HepG2 (cell line): Measurements from ENCODE around the gene MAPK8IP1. TPM values are rescaled to one million over a fixed set of nuclear protein-coding genes. Genes with fewer than 3 reads are reported as not detected.

ENCODE experiments used
- ATAC-seq: fragments of 200-7000 bp; cut with Tn5 transposase; 3 replicates; pipeline ENCODE4 v1.9.1; 2020; ENCODE audit warnings: mild to moderate bottlenecking, moderate library complexity
- BruUV-seq: library from RNA; stranded (reverse); fragments of 400-500 nt; replicated peaks from 2 replicates; lab custom pipeline; 2021; lab: Mats Ljungman, UMichigan
- CTCF ChIA-PET: fragments of 300-600 bp; formaldehyde crosslinking; extraction: SDS; loops from one replicate; lab custom pipeline; 2021; ENCODE audit warnings: low total read pairs, inconsistent platforms, low intra/inter-chr PET ratio; lab: Yijun Ruan, JAX
- POLR2A ChIA-PET: fragments of 350-600 bp; sonication (Branson Sonifier 250); formaldehyde crosslinking; loops from one replicate; lab custom pipeline; 2020; ENCODE audit warnings: antibody characterized with exemption, inconsistent platforms; lab: Yijun Ruan, JAX
- DNase-seq: peaks from one replicate; pipeline ENCODE4 v3.0.0-alpha.2; 2015; ENCODE audit warnings: low spot score
- FAIRE-seq: peaks from 3 replicates; lab custom pipeline; 2011; peaks lifted over from hg19 to GRCh38; lab: Jason Lieb, UNC
- H2AFZ ChIP-seq: one replicate; pipeline ENCODE4 v1.6.1; 2011; ENCODE audit warnings: low read length, inconsistent platforms
- H3K27ac ChIP-seq: fragments of 300-600 bp; 3 replicates; pipeline ENCODE4 v1.8.0; 2011; ENCODE audit warnings: mixed run types, mild to moderate bottlenecking, mixed read lengths, low read length, inconsistent platforms; ENCODE audit not compliant: insufficient read depth; ENCODE audit errors: extremely low read length
- H3K27me3 ChIP-seq, 2 experiments: fragments of 200-600 bp in 1 of 2; 2 replicates in 1 of 2; 3 replicates in 1 of 2; pipeline versions ENCODE4 v1.6.0 to v1.8.0; 2011; ENCODE audit warnings: low read length in 2 of 2, mild to moderate bottlenecking in 2 of 2, moderate library complexity in 2 of 2, inconsistent platforms in 1 of 2; ENCODE audit not compliant: insufficient read depth in 2 of 2, control insufficient read depth in 1 of 2
- H3K36me3 ChIP-seq, 2 experiments: fragments of 200-600 bp in 1 of 2; replicated peaks in 1 of 2; 2 replicates in 1 of 2; 3 replicates in 1 of 2; pipeline versions ENCODE4 v1.5.1 to v1.8.0; 2011; ENCODE audit warnings: low read length in 2 of 2, inconsistent platforms in 1 of 2; ENCODE audit not compliant: insufficient read depth in 2 of 2, control insufficient read depth in 1 of 2
- H3K4me1 ChIP-seq: 2 replicates; pipeline ENCODE4 v1.5.1; 2012; ENCODE audit warnings: low read length, inconsistent platforms; ENCODE audit not compliant: insufficient read depth
- H3K4me2 ChIP-seq: 2 replicates; pipeline ENCODE4 v1.6.0; 2011; ENCODE audit warnings: low read depth, low read length, inconsistent platforms
- H3K4me3 ChIP-seq, 3 experiments: fragments of 200-600 bp in 1 of 3; sonication (generic), shearing (Covaris generic) in 1 of 3; replicated peaks in 1 of 3; 2 replicates each; pipeline ENCODE4 v1.5.1; 2011 to 2016; ENCODE audit warnings: low read length in 3 of 3, inconsistent platforms in 2 of 3, low read depth in 2 of 3, mild to moderate bottlenecking in 2 of 3, control low read depth in 1 of 3, mixed read lengths in 1 of 3; ENCODE audit not compliant: insufficient read depth in 1 of 3
- H3K79me2 ChIP-seq: one replicate; pipeline ENCODE4 v1.6.1; 2011; ENCODE audit warnings: low read length, inconsistent platforms; ENCODE audit not compliant: insufficient read depth
- H3K9ac ChIP-seq: 2 replicates; pipeline ENCODE4 v1.6.0; 2011; ENCODE audit warnings: mild to moderate bottlenecking, low read depth, low read length, inconsistent platforms; ENCODE audit not compliant: insufficient read depth
- H3K9me3 ChIP-seq: 2 replicates; pipeline ENCODE4 v1.5.1; 2012; ENCODE audit warnings: mild to moderate bottlenecking, low read length
- H4K20me1 ChIP-seq: 2 replicates; pipeline ENCODE4 v1.6.0; 2011; ENCODE audit warnings: inconsistent platforms, mild to moderate bottlenecking, low read length, moderate library complexity; ENCODE audit not compliant: insufficient read depth
- BCLAF1 ChIP-seq: fragments of 450-650 bp; IDR thresholded peaks from 2 replicates; pipeline ENCODE4 v1.6.1; 2017; ENCODE audit warnings: mild to moderate bottlenecking
- ETV6 ChIP-seq: sonication (generic); formaldehyde crosslinking; conservative IDR thresholded peaks from 2 replicates; pipeline ENCODE4 v1.4.0; 2020; ENCODE audit warnings: missing genetic modification reagents
- HDAC2 ChIP-seq: sonication (generic); formaldehyde crosslinking; IDR thresholded peaks from 2 replicates; pipeline ENCODE4 v1.4.0; 2020; ENCODE audit warnings: missing genetic modification reagents
- HNRNPLL ChIP-seq: fragments of 200-400 bp; formaldehyde crosslinking; IDR thresholded peaks from 2 replicates; pipeline ENCODE4 v1.6.1; 2017; ENCODE audit warnings: mild to moderate bottlenecking, low read depth, low read length; ENCODE audit not compliant: poor library complexity, severe bottlenecking
- IRX3 ChIP-seq: sonication (generic); formaldehyde crosslinking; IDR thresholded peaks from 2 replicates; pipeline ENCODE4 v1.8.1; 2023; ENCODE audit warnings: mild to moderate bottlenecking, low read depth, missing genetic modification reagents, borderline replicate concordance
- PBX2 ChIP-seq: IDR thresholded peaks from 2 replicates; pipeline ENCODE4 v1.6.1; 2016; ENCODE audit warnings: control low read depth
- PHF21A ChIP-seq: sonication (generic); formaldehyde crosslinking; IDR thresholded peaks from 2 replicates; pipeline ENCODE4 v1.5.0; 2020; ENCODE audit warnings: mild to moderate bottlenecking, missing genetic modification reagents
- REL ChIP-seq: sonication (generic); formaldehyde crosslinking; conservative IDR thresholded peaks from 2 replicates; pipeline ENCODE4 v1.8.0; 2022; ENCODE audit warnings: mild to moderate bottlenecking, missing genetic modification reagents, moderate library complexity
- TARDBP ChIP-seq: sonication (generic); formaldehyde crosslinking; IDR thresholded peaks from 2 replicates; pipeline ENCODE4 v1.8.0; 2022; ENCODE audit warnings: mild to moderate bottlenecking, missing genetic modification reagents
- THAP9 ChIP-seq: sonication (generic); formaldehyde crosslinking; IDR thresholded peaks from 2 replicates; pipeline ENCODE4; 2020; ENCODE audit warnings: missing genetic modification reagents, mild to moderate bottlenecking, borderline replicate concordance
- TMF1 ChIP-seq: sonication (generic); formaldehyde crosslinking; IDR thresholded peaks from 2 replicates; pipeline ENCODE4 v1.8.1; 2022; ENCODE audit warnings: low read depth, missing genetic modification reagents
- UBTF ChIP-seq: sonication (generic); formaldehyde crosslinking; IDR thresholded peaks from 2 replicates; pipeline ENCODE4 v1.4.0; 2020; ENCODE audit warnings: mild to moderate bottlenecking, missing genetic modification reagents
- ZFYVE20 ChIP-seq: sonication (generic); formaldehyde crosslinking; IDR thresholded peaks from 2 replicates; pipeline ENCODE4 v1.8.0; 2023; ENCODE audit warnings: low read depth, mild to moderate bottlenecking, moderate library complexity, missing genetic modification reagents, borderline replicate concordance
- ZNF746 ChIP-seq: sonication (generic); formaldehyde crosslinking; IDR thresholded peaks from 2 replicates; pipeline ENCODE4 v1.8.0; 2022; ENCODE audit warnings: mild to moderate bottlenecking, missing genetic modification reagents
- ZSCAN31 ChIP-seq: sonication (generic); formaldehyde crosslinking; IDR thresholded peaks from 2 replicates; pipeline ENCODE4 v1.5.0; 2020; ENCODE audit warnings: low read depth, mild to moderate bottlenecking, missing genetic modification reagents
- WGBS: methylation state at CpG from one replicate; pipeline ENCODE4 v1.1.6; 2017; ENCODE audit warnings: low lambda C conversion rate; 5-methylcytosine and 5-hydroxymethylcytosine counted together
- in situ Hi-C: cut with HindIII; loops from 2 replicates; pipeline ENCODE4 v1.10.0; 2017; ENCODE audit warnings: low pct_unique_long_range_greater_than_20kb; ENCODE audit not compliant: extremely low pct_ligation_motif_present
- intact Hi-C: fragments of 100-400 bp; cut with micrococcal nuclease; formaldehyde crosslinking; loops from one replicate; pipeline ENCODE4 v1.10.0; 2022; ENCODE audit not compliant: unreplicated experiment
- polyA plus RNA-seq, 8 experiments: library from polyadenylated mRNA; depleted of rRNA in 3 of 8; stranded (reverse) in 7 of 8; unstranded in 1 of 8; fragments of >200 nt; fragmentation: Illumina TruSeq in 4 of 8; extraction: Trizol in 4 of 8; gene quantifications; 2 replicates each; pipeline versions ENCODE4 v1.2.1 to v1.2.3, GENCODE V29; 2011 to 2016; ENCODE audit warnings: low read depth in 4 of 8, missing spikeins in 1 of 8, mixed read lengths in 1 of 8; ENCODE audit not compliant: insufficient read depth in 1 of 8
- total RNA-seq, 5 experiments: library from RNA; depleted of rRNA; stranded (reverse); fragments of >200 nt; fragmentation: Illumina TruSeq; extraction: Trizol; gene quantifications; 2 replicates each; pipeline ENCODE4 v1.2.3, GENCODE V29; 2016; ENCODE audit warnings: low read depth in 1 of 5

MAPK8IP1 gene
- total and polyA plus RNA-seq, 2 of the 13 experiments (the other 11 are each of a cell fraction or from before 2014, with no cell fraction given) = 2.2 to 4.2 TPM

GRCh38 chr11:45847911-45848316 lies 37.5 kb upstream of the MAPK8IP1 start:
- ATAC-seq (peak; percentile 59), DNase-seq (peak; percentile 41), FAIRE-seq (no peak)
- in situ Hi-C loops (no loop called here), intact Hi-C loops (loop anchor here (5.0 to 10.0 kb wide), 3 partner anchors 74 to 279 kb away; partner anchors contain the start of gene LARGE2)
- Histone ChIP-seq H3K9me3 (no peaks in the 10 kb centered on the region), H3K4me2 (peak overlapping the region; percentile 93), H3K27ac (peak overlapping the region; percentile 84), H2AFZ (no peak overlapping the region), H3K9ac (peak overlapping the region; percentile 94), H4K20me1 (peaks cover 37% of the 10 kb centered on the region), H3K79me2 (peaks cover 43% of the 10 kb centered on the region), H3K4me1 (peaks cover 82% of the 10 kb centered on the region), H3K27me3 (no peaks in the 10 kb centered on the region; a peak in 1 of 5 replicates), H3K4me3 (peak overlapping the region; percentile 77 to 97 (median 96)), H3K36me3 (peaks cover 3 to 7% of the 10 kb centered on the region in 2 experiments; a peak in 3 of 5 replicates)
- no TSS peak for BruUV-seq
- 0% methylated on average over 3 of the region's 16 CpGs for WGBS
- ChIA-PET CTCF (no interaction called here), POLR2A (interaction anchor here (1.1 to 1.4 kb wide), 4 partner anchors 18 to 533 kb away, joined by 3 to 14 read pairs (median 4); partner anchors contain the start of gene SLC35C1)
- TF ChIP-seq ZFYVE20 (CRISPR knock-in tag) = no peak
- no peak for TF ChIP-seq IRX3 (CRISPR knock-in tag)
- TF ChIP-seq REL = no peak
- no peak for TF ChIP-seq BCLAF1
- 0 out of 2 replicates have a peak, but pooled peaks have one; percentile 6 for TF ChIP-seq ZNF746 (CRISPR knock-in tag)
- TF ChIP-seq ZSCAN31 = no peak
- no peak for TF ChIP-seq PHF21A (CRISPR knock-in tag)
- no peak for TF ChIP-seq PBX2 (CRISPR knock-in tag)
- 0 out of 2 replicates have a peak, but pooled peaks have one; percentile 4 for TF ChIP-seq TARDBP (CRISPR knock-in tag)
- 0 out of 2 replicates have a peak, but pooled peaks have one; percentile 30 for TF ChIP-seq TMF1
- TF ChIP-seq THAP9 (CRISPR knock-in tag) = no peak
- TF ChIP-seq HNRNPLL = peak; percentile 48
- TF ChIP-seq HDAC2 = no peak
- 0 out of 2 replicates have a peak, but pooled peaks have one; percentile 12 for TF ChIP-seq ETV6
- TF ChIP-seq UBTF = no peak
